Kidney epithelial cell (primary cell): Measurements from ENCODE around the gene SUCLG2. TPM values are rescaled to one million over a fixed set of nuclear protein-coding genes. Genes with fewer than 3 reads are reported as not detected.

Source experiments
- DNase-seq: peaks from one replicate; pipeline ENCODE4 v3.0.0-alpha.2; 2010; ENCODE audit warnings: low read depth
- H3K27me3 ChIP-seq: 2 replicates; pipeline ENCODE4 v1.6.0; 2011; ENCODE audit warnings: low read length; ENCODE audit not compliant: control insufficient read depth, insufficient read depth
- H3K36me3 ChIP-seq: 2 replicates; pipeline ENCODE4 v1.5.1; 2011; ENCODE audit warnings: low read length; ENCODE audit not compliant: control insufficient read depth, insufficient read depth
- H3K4me3 ChIP-seq: 2 replicates; pipeline ENCODE4 v1.5.1; 2011; ENCODE audit warnings: low read depth, mild to moderate bottlenecking, control low read depth, low read length
- CTCF ChIP-seq: IDR thresholded peaks from 2 replicates; pipeline ENCODE4 v1.5.1; 2011; ENCODE audit warnings: mild to moderate bottlenecking, moderate library complexity, low read length, control low read depth, inconsistent platforms; ENCODE audit not compliant: insufficient read depth, poor library complexity, severe bottlenecking
- total RNA-seq: library from RNA; depleted of rRNA; stranded (reverse); fragments of >200 nt; gene quantifications from 2 replicates; pipeline ENCODE4 v1.2.3, GENCODE V29; 2015

Gene SUCLG2
- total RNA-seq, 1 donor from 2014 or later, result 38.1 TPM

GRCh38 chr3:67419218-67419529 is 235.2 kb downstream of the SUCLG2 start:
- H3K36me3 ChIP-seq, result no peaks in the 10 kb centered on the region
- no peak for TF ChIP-seq CTCF
- H3K27me3 ChIP-seq, result no peaks in the 10 kb centered on the region
- no peak for DNase-seq
- no peak overlapping the region for H3K4me3 ChIP-seq

- TF ChIP-seq CTCF, result no peak
- H3K27me3 ChIP-seq, result no peaks in the 10 kb centered on the region
- DNase-seq, result no peak
These were observed 235.8 kb downstream of the SUCLG2 start for GRCh38 chr3:67418426-67419217.

GRCh38 chr3:67416703-67417102 is 237.7 kb downstream of the SUCLG2 start:
- DNase-seq, result no peak
- Histone ChIP-seq H3K4me3 (no peak overlapping the region), H3K27me3 (no peaks in the 10 kb centered on the region), H3K36me3 (no peaks in the 10 kb centered on the region)
- peak; percentile 16 for TF ChIP-seq CTCF

More at GRCh38 chr3:67418426-67419217, 235.8 kb downstream of the SUCLG2 start:
- no peak overlapping the region for H3K4me3 ChIP-seq
- no peaks in the 10 kb centered on the region for H3K36me3 ChIP-seq

GRCh38 chr3:67415511-67415910 is 238.9 kb downstream of the SUCLG2 start:
- TF ChIP-seq CTCF, result no peak
- no peaks in the 10 kb centered on the region for H3K27me3 ChIP-seq
- H3K4me3 ChIP-seq, result no peak overlapping the region
- DNase-seq, result no peak
- H3K36me3 ChIP-seq, result no peaks in the 10 kb centered on the region

GRCh38 chr3:67414740-67415139 is 239.7 kb downstream of the SUCLG2 start:
- no peak for DNase-seq
- Histone ChIP-seq H3K27me3 (no peaks in the 10 kb centered on the region), H3K36me3 (no peaks in the 10 kb centered on the region), H3K4me3 (no peak overlapping the region)
- no peak for TF ChIP-seq CTCF

- no peak for DNase-seq
- H3K27me3 ChIP-seq, result no peaks in the 10 kb centered on the region
- no peaks in the 10 kb centered on the region for H3K36me3 ChIP-seq
- TF ChIP-seq CTCF, result no peak
- no peak overlapping the region for H3K4me3 ChIP-seq
These were observed 249.2 kb downstream of the SUCLG2 start for GRCh38 chr3:67405193-67405592.
